RWPE2 (cell line): ENCODE data around the gene DOCK3.
"Not testable (repeated sequence)": the region's sequence is repeated elsewhere in the genome, so short reads cannot be mapped to it uniquely, and the experiment has no call there.

Source experiments
- ATAC-seq: fragments of 200-7000 bp; cut with Tn5 transposase; 3 replicates; pipeline ENCODE4 v1.9.1; 2021; ENCODE audit warnings: low read depth
- DNase-seq: peaks from one replicate; pipeline ENCODE4 v3.0.0-alpha.2; 2020; ENCODE audit warnings: low spot score
- H3K27ac ChIP-seq: fragments of 450-650 bp; 2 replicates; pipeline ENCODE4 v1.5.1; 2017; ENCODE audit warnings: mild to moderate bottlenecking; ENCODE audit not compliant: poor library complexity, severe bottlenecking
- H3K27me3 ChIP-seq: fragments of 250-450 bp; sonication (Bioruptor Pico); 2 replicates; pipeline ENCODE4 v1.5.1; 2021; ENCODE audit warnings: mild to moderate bottlenecking, moderate library complexity; ENCODE audit not compliant: insufficient read depth, poor library complexity, severe bottlenecking
- H3K36me3 ChIP-seq: fragments of 250-450 bp; sonication (Bioruptor Pico); 2 replicates; pipeline ENCODE4 v1.5.1; 2020; ENCODE audit warnings: low read depth, mild to moderate bottlenecking, moderate library complexity
- H3K4me1 ChIP-seq: fragments of 250-450 bp; sonication (Bioruptor Pico); 2 replicates; pipeline ENCODE4 v1.5.1; 2021; ENCODE audit warnings: mild to moderate bottlenecking, moderate library complexity; ENCODE audit not compliant: insufficient read depth, poor library complexity, severe bottlenecking
- H3K4me3 ChIP-seq: fragments of 250-450 bp; sonication (Bioruptor Pico); 2 replicates; pipeline ENCODE4 v1.5.1; 2021; ENCODE audit warnings: mild to moderate bottlenecking, moderate library complexity; ENCODE audit not compliant: severe bottlenecking
- H3K9me3 ChIP-seq: fragments of 250-450 bp; sonication (Bioruptor Pico); 2 replicates; pipeline ENCODE4 v1.5.1; 2021; ENCODE audit warnings: mild to moderate bottlenecking, moderate library complexity; ENCODE audit not compliant: severe bottlenecking
- CTCF ChIP-seq: fragments of 450-650 bp; IDR thresholded peaks from one replicate; pipeline ENCODE4 v1.5.1; 2017; ENCODE audit warnings: mild to moderate bottlenecking, moderate library complexity; ENCODE audit not compliant: poor library complexity, severe bottlenecking

The DOCK3 gene

GRCh38 chr3:50687127-50687751, 12.5 kb downstream of the DOCK3 start:
- H3K36me3 ChIP-seq = no peaks in the 10 kb centered on the region
- TF ChIP-seq CTCF = no peak
- H3K4me3 ChIP-seq = no peak overlapping the region
- H3K27ac ChIP-seq = no peak overlapping the region
- no peaks in the 10 kb centered on the region for H3K9me3 ChIP-seq
- no peaks in the 10 kb centered on the region for H3K4me1 ChIP-seq
- DNase-seq (no peak), ATAC-seq (no peak)
- peaks cover 26% of the 10 kb centered on the region for H3K27me3 ChIP-seq

- ATAC-seq = no peak
- H3K27me3 ChIP-seq = peaks cover 22% of the 10 kb centered on the region
- TF ChIP-seq CTCF = no peak
- no peaks in the 10 kb centered on the region for H3K36me3 ChIP-seq
- H3K9me3 ChIP-seq = no peaks in the 10 kb centered on the region
- H3K4me1 ChIP-seq = no peaks in the 10 kb centered on the region
- H3K4me3 ChIP-seq = no peak overlapping the region
- DNase-seq = no peak
- no peak overlapping the region for H3K27ac ChIP-seq
Measured at GRCh38 chr3:50687916-50688315, 13.2 kb downstream of the DOCK3 start.

- ATAC-seq, H3K4me3 ChIP-seq, H3K4me1 ChIP-seq, H3K9me3 ChIP-seq, DNase-seq, H3K36me3 ChIP-seq, H3K27ac ChIP-seq: not testable (repeated sequence)
- peaks cover 18% of the 10 kb centered on the region for H3K27me3 ChIP-seq
Measured at GRCh38 chr3:50688602-50689001, 13.9 kb downstream of the DOCK3 start.

- DNase-seq (no peak), ATAC-seq (no peak)
- Histone ChIP-seq H3K4me1 (no peaks in the 10 kb centered on the region), H3K4me3 (no peak overlapping the region), H3K9me3 (no peaks in the 10 kb centered on the region), H3K27ac (no peak overlapping the region), H3K27me3 (peaks cover 11% of the 10 kb centered on the region), H3K36me3 (no peaks in the 10 kb centered on the region)
- TF ChIP-seq CTCF = no peak
Measured at GRCh38 chr3:50689558-50689957, 14.8 kb downstream of the DOCK3 start.

GRCh38 chr3:50695031-50695430, 20.3 kb downstream of the DOCK3 start:
- Histone ChIP-seq H3K27ac (no peak overlapping the region), H3K36me3 (no peaks in the 10 kb centered on the region), H3K4me3 (no peak overlapping the region), H3K4me1 (no peaks in the 10 kb centered on the region), H3K9me3 (no peaks in the 10 kb centered on the region), H3K27me3 (no peaks in the 10 kb centered on the region)
- ATAC-seq (no peak), DNase-seq (no peak)
- TF ChIP-seq CTCF = no peak
